Ishikawa (cell line): ENCODE measurements around the gene PDE7B.

Experiments used
- CEBPB ChIP-seq: IDR thresholded peaks from 2 replicates; pipeline ENCODE4 v1.6.1; 2012
- CREB1 ChIP-seq: IDR thresholded peaks from 2 replicates; pipeline ENCODE4 v1.6.1; 2012; ENCODE audit warnings: low read depth
- EGR1 ChIP-seq: IDR thresholded peaks from 2 replicates; pipeline ENCODE4 v1.6.1; 2012
- EP300 ChIP-seq: IDR thresholded peaks from 2 replicates; pipeline ENCODE4 v1.6.1; 2012; ENCODE audit warnings: borderline replicate concordance
- FOXM1 ChIP-seq: IDR thresholded peaks from 2 replicates; pipeline ENCODE4 v1.6.1; 2012; ENCODE audit warnings: low read depth, borderline replicate concordance
- MAX ChIP-seq: IDR thresholded peaks from 2 replicates; pipeline ENCODE4 v1.6.1; 2012
- NFIC ChIP-seq: IDR thresholded peaks from 2 replicates; pipeline ENCODE4 v1.6.1; 2012
- RAD21 ChIP-seq: IDR thresholded peaks from 2 replicates; pipeline ENCODE4 v1.6.1; 2012; ENCODE audit warnings: low read depth
- REST ChIP-seq: IDR thresholded peaks from 2 replicates; pipeline ENCODE4 v1.6.1; 2012; ENCODE audit warnings: low read depth, mild to moderate bottlenecking
- TAF1 ChIP-seq: IDR thresholded peaks from 2 replicates; pipeline ENCODE4 v1.6.1; 2012; ENCODE audit warnings: low read depth, mild to moderate bottlenecking
- TCF12 ChIP-seq: IDR thresholded peaks from 2 replicates; pipeline ENCODE4 v1.6.1; 2012; ENCODE audit warnings: low read depth
- TEAD4 ChIP-seq: IDR thresholded peaks from 2 replicates; pipeline ENCODE4 v1.6.1; 2012
- USF1 ChIP-seq: IDR thresholded peaks from 2 replicates; pipeline ENCODE4 v1.6.1; 2012
- YY1 ChIP-seq: IDR thresholded peaks from 2 replicates; pipeline ENCODE4 v1.6.1; 2012; ENCODE audit warnings: low read depth
- ZBTB7A ChIP-seq: IDR thresholded peaks from 2 replicates; pipeline ENCODE4 v1.6.1; 2012; ENCODE audit warnings: low read depth

The PDE7B gene

GRCh38 chr6:135852746-135853145 lies 1.2 kb downstream of the PDE7B start:
- TF ChIP-seq TEAD4 (no peak), EP300 (no peak), NFIC (no peak)

- no peak for TF ChIP-seq TCF12
- no peak for TF ChIP-seq USF1
- TF ChIP-seq NFIC, result no peak
- TF ChIP-seq EP300, result no peak
- TF ChIP-seq ZBTB7A, result no peak
- no peak for TF ChIP-seq TAF1
- no peak for TF ChIP-seq TEAD4
Measured at GRCh38 chr6:135853227-135853626, 1.7 kb downstream of the PDE7B start.

GRCh38 chr6:135853986-135854385 lies 2.5 kb downstream of the PDE7B start:
- no peak for TF ChIP-seq RAD21
- TF ChIP-seq USF1, result no peak
- TF ChIP-seq CREB1, result no peak
- no peak for TF ChIP-seq TAF1
- TF ChIP-seq NFIC, result no peak
- TF ChIP-seq REST, result no peak
- TF ChIP-seq FOXM1, result no peak
- no peak for TF ChIP-seq EP300
- no peak for TF ChIP-seq MAX
- no peak for TF ChIP-seq YY1
- no peak for TF ChIP-seq EGR1
- no peak for TF ChIP-seq ZBTB7A
- no peak for TF ChIP-seq TEAD4
- TF ChIP-seq CEBPB, result no peak
- no peak for TF ChIP-seq TCF12

- TF ChIP-seq MAX, result no peak
- TF ChIP-seq YY1, result no peak
- TF ChIP-seq CREB1, result no peak
- no peak for TF ChIP-seq NFIC
- TF ChIP-seq RAD21, result no peak
- TF ChIP-seq EGR1, result no peak
- TF ChIP-seq TCF12, result no peak
- no peak for TF ChIP-seq REST
- TF ChIP-seq EP300, result no peak
- no peak for TF ChIP-seq TAF1
- TF ChIP-seq CEBPB, result no peak
- TF ChIP-seq FOXM1, result no peak
- TF ChIP-seq USF1, result no peak
- no peak for TF ChIP-seq ZBTB7A
- TF ChIP-seq TEAD4, result no peak
Measured at GRCh38 chr6:135854799-135855198, 3.3 kb downstream of the PDE7B start.

GRCh38 chr6:135858931-135859330 lies 7.4 kb downstream of the PDE7B start:
- TF ChIP-seq REST (no peak), EGR1 (no peak), ZBTB7A (no peak), USF1 (no peak), CREB1 (no peak), NFIC (no peak), EP300 (no peak), FOXM1 (no peak), TCF12 (no peak)
